Natural killer cell treated with Interleukin-12 subunit alpha and Interleukin-12 subunit beta and Interleukin-15 and Interleukin-18, amount 100 ng/mL, for 72 hours (primary cell): ENCODE measurements around the gene TKTL1. TPM values are rescaled to one million over a fixed set of nuclear protein-coding genes. Genes with fewer than 3 reads are reported as not detected.

Source experiments
- ATAC-seq, 2 donors: fragments of 150-1000 bp; cut with Tn5 transposase in 1 of 2; sonication (Bioruptor Pico), chemical (Tn5 transposase) in 1 of 2; 2 replicates each; pipeline ENCODE4 v1.10.0; 2021
- DNase-seq: peaks from one replicate; pipeline ENCODE4 v3.0.0; 2022; ENCODE audit warnings: low spot score
- H3K27ac Mint-ChIP-seq, 2 donors: 1 replicate in 1 of 2; 2 replicates in 1 of 2; pipeline ENCODE4 v1.8.0; 2022; ENCODE audit warnings: mixed read lengths in 2 of 2, mild to moderate bottlenecking in 1 of 2, moderate library complexity in 1 of 2
- H3K27me3 Mint-ChIP-seq, 2 donors: 1 replicate in 1 of 2; 2 replicates in 1 of 2; pipeline ENCODE4 v1.8.0; 2022; ENCODE audit warnings: mixed read lengths in 2 of 2
- H3K36me3 Mint-ChIP-seq: one replicate; pipeline ENCODE4 v1.8.0; 2022; ENCODE audit warnings: mixed read lengths
- H3K4me1 Mint-ChIP-seq, 2 donors: 1 replicate in 1 of 2; 2 replicates in 1 of 2; pipeline ENCODE4 v1.8.0; 2022; ENCODE audit warnings: low read depth in 2 of 2, mixed read lengths in 2 of 2, mild to moderate bottlenecking in 1 of 2
- H3K4me3 Mint-ChIP-seq: one replicate; pipeline ENCODE4 v1.8.0; 2022; ENCODE audit warnings: mixed read lengths
- H3K9me3 Mint-ChIP-seq: 2 replicates; pipeline ENCODE4 v1.8.0; 2022; ENCODE audit warnings: mixed read lengths
- total RNA-seq, 2 donors: library from RNA; stranded (reverse); gene quantifications; one replicate each; pipeline ENCODE4 v1.2.3, GENCODE V29; 2022

The TKTL1 gene
- total RNA-seq, 2 donors from 2014 or later: 3.0 to 4.1 TPM

- H3K9me3 Mint-ChIP-seq: no peaks in the 10 kb centered on the region
- peaks cover 6 to 37% of the 10 kb centered on the region in 2 donors for H3K4me1 Mint-ChIP-seq
- H3K27me3 Mint-ChIP-seq: no peaks in the 10 kb centered on the region
- DNase-seq (no peak), ATAC-seq (no peak)
- H3K4me3 Mint-ChIP-seq: no peak overlapping the region
- H3K27ac Mint-ChIP-seq: peak overlapping the region; percentile 49 to 66
- H3K36me3 Mint-ChIP-seq: no peaks in the 10 kb centered on the region
Observed at GRCh38 chrX:154366666-154367055, 71.1 kb downstream of the TKTL1 start.

- peak overlapping the region; percentile 82 for H3K4me3 Mint-ChIP-seq
- DNase-seq: no peak
- H3K27ac Mint-ChIP-seq: peak overlapping the region; percentile 85 to 89
- no peak for ATAC-seq
- H3K36me3 Mint-ChIP-seq: no peaks in the 10 kb centered on the region
- H3K4me1 Mint-ChIP-seq: peaks cover 11 to 42% of the 10 kb centered on the region in 2 donors
- no peaks in the 10 kb centered on the region for H3K27me3 Mint-ChIP-seq
- no peaks in the 10 kb centered on the region for H3K9me3 Mint-ChIP-seq
Observed at GRCh38 chrX:154367474-154368308, 72.1 kb downstream of the TKTL1 start.

DNA sequence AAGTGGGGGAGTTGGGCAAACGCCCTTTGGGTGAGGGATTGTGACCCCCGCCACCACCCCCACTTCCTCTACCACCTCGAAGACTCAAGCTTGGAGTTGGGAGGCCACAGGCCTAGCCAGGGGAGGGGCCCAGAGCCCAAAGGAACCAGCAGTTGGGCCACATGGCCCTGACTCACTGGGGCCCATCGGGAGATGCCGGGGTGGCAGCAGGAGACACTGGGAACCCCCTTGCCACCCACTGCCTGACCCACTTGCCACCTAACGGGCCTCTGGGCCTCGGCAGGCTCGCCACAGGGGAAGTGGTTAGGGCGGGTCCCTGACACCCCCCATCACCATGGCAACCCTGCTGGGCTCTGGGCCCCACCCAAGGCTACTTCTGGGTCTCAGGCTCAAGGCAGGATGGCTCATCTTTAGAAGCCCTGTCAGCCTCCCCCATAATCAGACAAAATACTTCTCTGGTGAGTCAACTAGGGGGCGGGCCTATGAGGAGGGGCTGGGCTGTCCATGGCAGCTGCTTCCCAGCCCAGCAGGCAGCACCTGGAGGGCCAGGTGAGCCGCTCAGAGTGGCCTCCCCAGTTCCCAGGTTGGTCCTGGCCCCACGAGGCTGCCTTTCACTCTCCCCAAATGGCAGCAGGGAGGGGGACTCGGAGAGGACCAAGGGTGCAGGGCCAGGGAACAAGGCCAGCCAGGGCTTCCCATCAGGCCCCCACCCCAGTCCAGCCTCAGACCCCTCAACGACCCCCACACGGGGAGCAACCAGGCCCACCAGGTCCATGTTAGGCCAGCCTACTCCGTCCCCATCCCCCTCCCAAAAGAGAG is 73.2 kb downstream of the TKTL1 start:
- Mint-ChIP-seq H3K27ac (peak overlapping the region; percentile 85 to 89), H3K36me3 (no peaks in the 10 kb centered on the region), H3K9me3 (no peaks in the 10 kb centered on the region), H3K4me1 (peaks cover 12 to 39% of the 10 kb centered on the region in 2 donors), H3K27me3 (no peaks in the 10 kb centered on the region), H3K4me3 (peak overlapping the region; percentile 87)
- DNase-seq (peak; percentile 98), ATAC-seq (peak; percentile 79 to 84)

GRCh38 chrX:154369449-154370299 is 74.1 kb downstream of the TKTL1 start:
- H3K4me1 Mint-ChIP-seq: peaks cover 12 to 38% of the 10 kb centered on the region in 2 donors
- peak overlapping the region; percentile 87 for H3K4me3 Mint-ChIP-seq
- no peaks in the 10 kb centered on the region for H3K36me3 Mint-ChIP-seq

DNA sequence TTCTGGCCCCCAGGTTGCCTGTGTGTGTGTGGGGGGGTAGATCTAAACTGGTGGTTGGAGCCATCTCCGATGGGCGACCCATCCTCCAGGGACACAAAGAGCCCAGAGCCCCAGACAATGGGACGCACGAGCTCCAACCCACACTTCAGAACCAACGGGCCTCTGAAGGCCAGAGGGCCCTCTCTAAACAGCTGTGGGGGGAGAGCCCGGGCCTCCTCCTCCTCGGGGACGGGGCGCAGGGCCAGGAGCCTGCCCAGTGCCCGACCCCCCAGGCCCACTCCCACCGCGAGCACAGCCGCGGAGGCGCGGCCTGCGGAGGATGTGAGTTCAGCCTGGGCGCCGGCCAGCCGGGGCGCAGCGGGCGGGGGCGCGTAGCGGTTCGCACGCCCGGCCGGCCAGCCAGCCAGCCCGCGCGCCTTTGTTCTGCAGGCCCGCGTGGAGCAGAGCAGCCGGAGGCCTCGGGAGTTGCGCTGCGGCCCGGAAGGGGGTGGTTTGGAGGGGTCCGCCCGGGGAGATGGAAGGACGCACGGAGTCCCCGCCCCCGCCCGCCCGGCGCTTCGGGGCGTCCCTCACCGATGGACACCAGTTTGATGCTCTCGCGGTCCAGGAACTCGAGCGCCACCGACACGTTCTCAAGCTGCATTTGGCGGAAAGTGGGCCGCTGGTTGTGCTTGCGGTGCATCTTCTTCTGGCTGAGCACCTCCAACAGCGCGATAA is 74.9 kb downstream of the TKTL1 start:
- H3K36me3 Mint-ChIP-seq: no peaks in the 10 kb centered on the region
- ATAC-seq: no peak
- no peak for DNase-seq
- no peaks in the 10 kb centered on the region for H3K9me3 Mint-ChIP-seq
- H3K4me1 Mint-ChIP-seq: peaks cover 12 to 35% of the 10 kb centered on the region in 2 donors
- H3K4me3 Mint-ChIP-seq: peak overlapping the region; percentile 87
- H3K27me3 Mint-ChIP-seq: no peaks in the 10 kb centered on the region
- peak overlapping the region; percentile 85 to 86 for H3K27ac Mint-ChIP-seq

More at GRCh38 chrX:154369449-154370299, 74.1 kb downstream of the TKTL1 start:
- Mint-ChIP-seq H3K9me3 (no peaks in the 10 kb centered on the region), H3K27me3 (no peaks in the 10 kb centered on the region), H3K27ac (peak overlapping the region; percentile 85 to 86)
- DNase-seq (no peak), ATAC-seq (peak in 1 of 2 donors; percentile 19)

DNA sequence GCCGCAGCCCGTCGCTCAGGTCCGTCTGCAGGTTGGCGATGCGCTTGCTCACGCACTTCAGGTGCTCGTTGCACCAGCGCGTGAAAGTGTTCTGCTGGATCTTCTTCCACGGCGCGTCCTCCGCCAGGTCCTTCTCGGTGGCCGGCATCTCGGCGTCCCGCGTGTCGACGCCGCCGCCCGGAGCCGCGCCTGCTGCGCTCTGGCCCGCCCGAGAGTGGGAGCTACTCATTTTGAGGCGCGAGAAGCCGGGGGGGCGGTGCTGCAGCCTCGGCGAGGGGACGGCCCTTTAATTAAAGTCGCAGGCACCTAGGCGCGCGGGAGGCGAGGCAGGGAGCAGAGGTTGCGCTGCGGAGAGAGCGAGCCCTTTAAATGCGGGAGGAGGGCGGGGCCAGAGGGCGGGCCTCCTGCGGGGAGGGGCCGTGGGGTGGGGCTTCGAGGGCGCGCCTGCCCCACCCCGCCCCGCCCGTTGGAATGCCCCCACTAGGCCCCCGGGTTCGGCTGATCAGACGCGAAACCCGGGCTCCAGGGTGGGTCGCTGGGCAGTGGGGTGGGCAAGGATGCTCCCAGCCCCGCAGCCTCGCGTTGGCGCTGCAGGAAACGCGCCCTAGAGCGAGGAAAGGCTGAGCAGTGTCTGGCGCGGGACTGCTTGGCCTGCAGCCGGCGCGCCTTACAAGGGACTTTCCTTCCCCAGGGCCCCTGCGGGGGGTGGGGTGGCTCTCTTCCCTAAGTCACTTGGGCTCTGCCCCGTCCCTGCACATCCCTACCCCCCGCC is 75.6 kb downstream of the TKTL1 start:
- Mint-ChIP-seq H3K9me3 (no peaks in the 10 kb centered on the region), H3K27ac (no peak overlapping the region)

GRCh38 chrX:154371789-154372300 is 76.2 kb downstream of the TKTL1 start:
- DNase-seq (no peak), ATAC-seq (no peak)

More for the DNA sequence above, 75.6 kb downstream of the TKTL1 start:
- H3K27me3 Mint-ChIP-seq: no peaks in the 10 kb centered on the region
- DNase-seq (peak; percentile 95), ATAC-seq (peak; percentile 78 to 80)
- H3K4me1 Mint-ChIP-seq: peaks cover 12 to 31% of the 10 kb centered on the region in 2 donors
- peak overlapping the region; percentile 87 for H3K4me3 Mint-ChIP-seq
- no peaks in the 10 kb centered on the region for H3K36me3 Mint-ChIP-seq

DNA sequence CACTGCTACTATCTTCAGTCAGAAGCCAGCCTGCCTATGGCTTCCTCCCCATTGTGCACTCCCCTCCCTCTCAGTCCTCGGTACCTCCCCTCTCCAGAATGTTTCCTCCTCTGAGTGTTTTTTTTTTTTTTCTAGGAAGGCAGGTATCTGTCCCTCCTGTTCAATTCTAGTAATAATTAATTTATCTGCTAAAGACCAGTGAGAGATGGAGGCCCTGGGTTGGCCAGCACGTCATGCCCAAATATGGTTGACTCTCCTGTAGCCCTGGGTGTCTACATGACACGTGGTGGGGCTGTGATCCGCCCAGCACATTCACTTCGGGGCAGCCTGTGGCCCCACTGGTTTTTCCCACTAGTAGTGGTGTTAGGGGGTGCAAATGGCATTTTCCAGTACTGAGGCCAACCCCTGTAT is 77.0 kb downstream of the TKTL1 start:
- Mint-ChIP-seq H3K4me3 (peak overlapping the region; percentile 80), H3K9me3 (no peaks in the 10 kb centered on the region), H3K4me1 (peaks cover 12 to 26% of the 10 kb centered on the region in 2 donors), H3K36me3 (no peaks in the 10 kb centered on the region), H3K27me3 (no peaks in the 10 kb centered on the region), H3K27ac (peak overlapping the region; percentile 51 to 88)
- ATAC-seq (peak in 1 of 2 donors; percentile 18), DNase-seq (no peak)

More at GRCh38 chrX:154371789-154372300, 76.2 kb downstream of the TKTL1 start:
- Mint-ChIP-seq H3K9me3 (no peaks in the 10 kb centered on the region), H3K4me3 (peak overlapping the region; percentile 80), H3K27ac (peak overlapping the region in 1 of 2 donors; percentile 88), H3K4me1 (peaks cover 12 to 27% of the 10 kb centered on the region in 2 donors), H3K36me3 (no peaks in the 10 kb centered on the region), H3K27me3 (no peaks in the 10 kb centered on the region)

- H3K9me3 Mint-ChIP-seq: no peaks in the 10 kb centered on the region
- no peak for ATAC-seq
- no peak for DNase-seq
- no peak overlapping the region for H3K27ac Mint-ChIP-seq
- H3K4me1 Mint-ChIP-seq: peaks cover 5 to 20% of the 10 kb centered on the region in 2 donors
- peak overlapping the region; percentile 80 for H3K4me3 Mint-ChIP-seq
- H3K36me3 Mint-ChIP-seq: no peaks in the 10 kb centered on the region
- H3K27me3 Mint-ChIP-seq: no peaks in the 10 kb centered on the region
Observed at GRCh38 chrX:154373340-154374306, 78.0 kb downstream of the TKTL1 start.

GRCh38 chrX:154374313-154375155 is 78.9 kb downstream of the TKTL1 start, which contains the start of gene FLNA:
Gene FLNA, minus strand, starts transcription at chrX:154374634. Its CDS starts 3,389 bp downstream, at chrX:154371245.
- Mint-ChIP-seq H3K4me3 (peak within 1 kb of the TSS; percentile 80), H3K36me3 (no peaks in the 10 kb centered on the region), H3K27me3 (no peaks in the 10 kb centered on the region), H3K9me3 (no peaks in the 10 kb centered on the region), H3K27ac (no peak within 1 kb of the TSS), H3K4me1 (peaks cover 5 to 20% of the 10 kb centered on the region in 2 donors)
- ATAC-seq: no peak
- no peak for DNase-seq
